ENCODE data around the gene PRRC2B. TPM values are rescaled to one million over a fixed set of nuclear protein-coding genes. Genes with fewer than 3 reads are reported as not detected.
A peak's percentile ranks its signal among the peaks of the same experiment; 100 is the strongest.
"Not testable (repeated sequence)": the region's sequence is repeated elsewhere in the genome, so short reads cannot be mapped to it uniquely, and the experiment has no call there.

PRRC2B gene
- total and polyA plus RNA-seq, 2 experiments from 2014 or later: 48.2 to 118 TPM

GRCh38 chr9:131394464-131395156, 724 bp downstream of the PRRC2B start:
- Histone ChIP-seq H3K36me3 (replicated peaks; ENCODE audit: insufficient read depth, low read depth) (no peaks in the 10 kb centered on the region), H3K9me3 (ENCODE audit: low read depth) (no peaks in the 10 kb centered on the region), H3K4me1 (ENCODE audit: insufficient read depth) (peaks cover 33% of the 10 kb centered on the region), H2AFZ (no peak overlapping the region), H3K79me2 (peaks cover 52% of the 10 kb centered on the region), H3K9me2 (replicated peaks; ENCODE audit: insufficient read depth) (no peaks in the 10 kb centered on the region), H4K20me1 (ENCODE audit: insufficient read depth, poor library complexity, severe bottlenecking) (peaks cover 48% of the 10 kb centered on the region), H3K27me3 (no peaks in the 10 kb centered on the region), H3K4me3 (peak overlapping the region; percentile 65), H3K4me2 (peak overlapping the region; percentile 95), H3K27ac (peak overlapping the region; percentile 99)
- DNase-seq (ENCODE audit: low spot score): peak; percentile 77
- WGBS (ENCODE audit: low lambda C conversion rate, missing lambda C conversion rate): under 1% methylated on average over 12 of the region's 63 CpGs
- TF ChIP-seq EZH2 (IDR thresholded peaks at IDR 0.05; ENCODE audit: borderline replicate concordance) (no peak), CTCF (IDR thresholded peaks at IDR 0.05; ENCODE audit: poor library complexity) (no peak), EZH2phosphoT487 (IDR thresholded peaks at IDR 0.05; ENCODE audit: low read depth, severe bottlenecking, unreplicated experiment) (no peak)

GRCh38 chr9:131395157-131396098, 1.5 kb downstream of the PRRC2B start:
- peaks cover 60% of the 10 kb centered on the region for H3K79me2 ChIP-seq
- H3K4me2 ChIP-seq: peak overlapping the region; percentile 95
- peaks cover 56% of the 10 kb centered on the region for H4K20me1 ChIP-seq (ENCODE audit: insufficient read depth, poor library complexity, severe bottlenecking)
- peak overlapping the region; percentile 99 for H3K27ac ChIP-seq
- no peaks in the 10 kb centered on the region for H3K9me3 ChIP-seq (ENCODE audit: low read depth)
- no peaks in the 10 kb centered on the region for H3K9me2 ChIP-seq (replicated peaks; ENCODE audit: insufficient read depth)
- H3K4me1 ChIP-seq (ENCODE audit: insufficient read depth): peaks cover 33% of the 10 kb centered on the region
- H3K36me3 ChIP-seq (replicated peaks; ENCODE audit: insufficient read depth, low read depth): no peaks in the 10 kb centered on the region
- DNase-seq (ENCODE audit: low spot score): peak; percentile 44
- 11% methylated on average over 17 of the region's 17 CpGs for WGBS (ENCODE audit: low lambda C conversion rate, missing lambda C conversion rate)
- H2AFZ ChIP-seq: no peak overlapping the region
- TF ChIP-seq EZH2 (IDR thresholded peaks at IDR 0.05; ENCODE audit: borderline replicate concordance) (no peak), CTCF (IDR thresholded peaks at IDR 0.05; ENCODE audit: poor library complexity) (no peak), EZH2phosphoT487 (IDR thresholded peaks at IDR 0.05; ENCODE audit: low read depth, severe bottlenecking, unreplicated experiment) (no peak)
- H3K27me3 ChIP-seq: no peaks in the 10 kb centered on the region
- H3K4me3 ChIP-seq: peak overlapping the region; percentile 65

GRCh38 chr9:131396099-131396479, 2.2 kb downstream of the PRRC2B start:
- Histone ChIP-seq H3K4me3 (peak overlapping the region; percentile 65), H3K4me1 (ENCODE audit: insufficient read depth) (peaks cover 33% of the 10 kb centered on the region), H3K4me2 (peak overlapping the region; percentile 95), H3K79me2 (peaks cover 67% of the 10 kb centered on the region), H3K27ac (peak overlapping the region; percentile 99), H4K20me1 (ENCODE audit: insufficient read depth, poor library complexity, severe bottlenecking) (peaks cover 63% of the 10 kb centered on the region)
- not testable (repeated sequence) for H3K9me2 ChIP-seq (replicated peaks; ENCODE audit: insufficient read depth); DNase-seq (ENCODE audit: low spot score); H3K36me3 ChIP-seq (replicated peaks; ENCODE audit: insufficient read depth, low read depth); H2AFZ ChIP-seq; H3K9me3 ChIP-seq (ENCODE audit: low read depth); H3K27me3 ChIP-seq
- WGBS (ENCODE audit: low lambda C conversion rate, missing lambda C conversion rate): 32% methylated on average over 4 of the region's 4 CpGs

- H3K4me3 ChIP-seq: no peak overlapping the region
- peak overlapping the region; percentile 95 for H3K4me2 ChIP-seq
Observed at GRCh38 chr9:131396626-131397025, 2.7 kb downstream of the PRRC2B start.

More at GRCh38 chr9:131396626-131397025, 2.7 kb downstream of the PRRC2B start:
- Histone ChIP-seq H2AFZ (no peak overlapping the region), H4K20me1 (ENCODE audit: insufficient read depth, poor library complexity, severe bottlenecking) (peaks cover 68% of the 10 kb centered on the region), H3K79me2 (peaks cover 72% of the 10 kb centered on the region), H3K4me1 (ENCODE audit: insufficient read depth) (peaks cover 33% of the 10 kb centered on the region), H3K27me3 (no peaks in the 10 kb centered on the region), H3K27ac (peak overlapping the region; percentile 65), H3K9me3 (ENCODE audit: low read depth) (no peaks in the 10 kb centered on the region), H3K9me2 (replicated peaks; ENCODE audit: insufficient read depth) (no peaks in the 10 kb centered on the region), H3K36me3 (replicated peaks; ENCODE audit: insufficient read depth, low read depth) (no peaks in the 10 kb centered on the region)
- no peak for TF ChIP-seq EZH2 (IDR thresholded peaks at IDR 0.05; ENCODE audit: borderline replicate concordance)
- no peak for TF ChIP-seq EZH2phosphoT487 (IDR thresholded peaks at IDR 0.05; ENCODE audit: low read depth, severe bottlenecking, unreplicated experiment)
- TF ChIP-seq CTCF (IDR thresholded peaks at IDR 0.05; ENCODE audit: poor library complexity): no peak
- 47% methylated on average over 3 of the region's 3 CpGs for WGBS (ENCODE audit: low lambda C conversion rate, missing lambda C conversion rate)
- DNase-seq (ENCODE audit: low spot score): peak; percentile 14
